GM12878 (cell line): Measurements from ENCODE around the gene HOOK2. TPM values are rescaled to one million over a fixed set of nuclear protein-coding genes. Genes with fewer than 3 reads are reported as not detected.

Experiments used
- ATF7 ChIP-seq: fragments of 450-650 bp; IDR thresholded peaks from 2 replicates; pipeline ENCODE4 v1.6.1; 2016; ENCODE audit warnings: low read depth, mild to moderate bottlenecking
- BACH1 ChIP-seq: fragments of 450-650 bp; IDR thresholded peaks from 2 replicates; pipeline ENCODE4 v1.6.1; 2017; ENCODE audit warnings: mild to moderate bottlenecking, borderline replicate concordance
- BHLHE40 ChIP-seq, 2 experiments: fragments of 450-650 bp in 1 of 2; IDR thresholded peaks; 2 replicates each; pipeline ENCODE4 v1.6.1; 2011 to 2017; ENCODE audit warnings: low read depth in 2 of 2, borderline replicate concordance in 1 of 2, improper control_type of control experiment in 1 of 2, low read length in 1 of 2, mild to moderate bottlenecking in 1 of 2
- CBX5 ChIP-seq: sonication (generic); IDR thresholded peaks from 2 replicates; pipeline ENCODE4 v1.6.1; 2016; ENCODE audit warnings: low read depth, moderate library complexity, mild to moderate bottlenecking, inconsistent platforms
- E2F4 ChIP-seq: IDR thresholded peaks from 2 replicates; pipeline ENCODE4 v1.6.1; 2012; ENCODE audit warnings: low read depth, low read length, improper control_type of control experiment
- EED ChIP-seq: sonication (generic); IDR thresholded peaks from 2 replicates; pipeline ENCODE4 v1.6.1; 2016; ENCODE audit warnings: antibody characterized with exemption, low read depth
- EGR1 ChIP-seq, 2 experiments: IDR thresholded peaks; 1 replicate in 1 of 2; 2 replicates in 1 of 2; pipeline ENCODE4 v1.6.1; 2011 to 2012; ENCODE audit warnings: low read depth in 2 of 2, low read length in 2 of 2, borderline replicate concordance in 1 of 2, mild to moderate bottlenecking in 1 of 2, moderate library complexity in 1 of 2
- FOXK2 ChIP-seq: fragments of 450-650 bp; IDR thresholded peaks from 2 replicates; pipeline ENCODE4 v1.6.1; 2017; ENCODE audit warnings: mild to moderate bottlenecking, moderate library complexity
- HCFC1 ChIP-seq: fragments of 150-350 bp; IDR thresholded peaks from 2 replicates; pipeline ENCODE4 v1.6.1; 2014; ENCODE audit warnings: low read length
- KLF5 ChIP-seq: fragments of 450-650 bp; IDR thresholded peaks from 2 replicates; pipeline ENCODE4 v1.6.1; 2014; ENCODE audit warnings: mild to moderate bottlenecking; ENCODE audit not compliant: partially characterized antibody
- LARP7 ChIP-seq: fragments of 450-650 bp; IDR thresholded peaks from 2 replicates; pipeline ENCODE4 v1.6.1; 2017; ENCODE audit warnings: mild to moderate bottlenecking
- MAX ChIP-seq: IDR thresholded peaks from 2 replicates; pipeline ENCODE4 v1.6.1; 2012; ENCODE audit warnings: low read depth, low read length, improper control_type of control experiment
- MEF2A ChIP-seq: IDR thresholded peaks from 2 replicates; pipeline ENCODE4 v1.6.1; 2011; ENCODE audit warnings: low read depth, mild to moderate bottlenecking, low read length, moderate library complexity; ENCODE audit not compliant: insufficient read depth
- NFYB ChIP-seq: IDR thresholded peaks from 2 replicates; pipeline ENCODE4 v1.6.1; 2011; ENCODE audit warnings: low read depth, mild to moderate bottlenecking, low read length, improper control_type of control experiment, moderate library complexity; ENCODE audit not compliant: insufficient read depth
- NR2C1 ChIP-seq: fragments of 450-650 bp; IDR thresholded peaks from 2 replicates; pipeline ENCODE4 v1.6.1; 2017; ENCODE audit warnings: antibody characterized with exemption, mild to moderate bottlenecking, moderate library complexity
- POLR2AphosphoS5 ChIP-seq: IDR thresholded peaks from 2 replicates; pipeline ENCODE4 v1.6.1; 2011; ENCODE audit warnings: mild to moderate bottlenecking, low read length, inconsistent platforms
- SMARCA5 ChIP-seq: fragments of 450-650 bp; IDR thresholded peaks from 2 replicates; pipeline ENCODE4 v1.6.1; 2017; ENCODE audit warnings: mild to moderate bottlenecking
- SP1 ChIP-seq: IDR thresholded peaks from one replicate; pipeline ENCODE4 v1.6.1; 2011; ENCODE audit warnings: low read depth, low read length
- ZBTB4 ChIP-seq: fragments of 450-650 bp; formaldehyde crosslinking; IDR thresholded peaks from 2 replicates; pipeline ENCODE4 v1.4.0; 2022; ENCODE audit warnings: mild to moderate bottlenecking, moderate library complexity
- polyA plus RNA-seq, 11 experiments: library from polyadenylated mRNA; depleted of rRNA in 4 of 11; unstranded in 6 of 11; stranded (reverse) in 5 of 11; fragments of >200 nt; fragmentation: Nextera tagmentation in 4 of 11; fragmentation: Illumina TruSeq in 1 of 11; extraction: Ambion mirVana in 4 of 11; extraction: Trizol in 1 of 11; gene quantifications; 1 replicate in 1 of 11; 2 replicates in 10 of 11; pipeline versions ENCODE4 v1.2.1 to v1.2.3, GENCODE V29; 2011 to 2016; ENCODE audit warnings: inconsistent platforms in 2 of 11, missing spikeins in 2 of 11, low read depth in 1 of 11
- total RNA-seq, 4 experiments: library from RNA; depleted of rRNA in 3 of 4; stranded (reverse); fragments of >200 nt in 3 of 4; fragmentation: Illumina TruSeq in 1 of 4; extraction: Trizol in 1 of 4; gene quantifications; 2 replicates each; pipeline versions ENCODE4 v1.2.1 to v1.2.3, GENCODE V29; 2013 to 2021
- TF ChIP-seq, protein P1 (sequence below): fragments of 450-650 bp; IDR thresholded peaks from 2 replicates; pipeline ENCODE4 v1.6.1; 2018; ENCODE audit warnings: mild to moderate bottlenecking, low read depth, moderate library complexity; ENCODE audit not compliant: partially characterized antibody
- TF ChIP-seq, protein P2 (sequence below): fragments of 450-650 bp; IDR thresholded peaks from 2 replicates; pipeline ENCODE4 v1.6.1; 2016; ENCODE audit warnings: mild to moderate bottlenecking

Gene HOOK2
- total and polyA plus RNA-seq, 10 of the 15 experiments (the other 5 are each of a cell fraction or from before 2014, with no cell fraction given) = 1.5 to 9.6 (median 6.2) TPM

DNA sequence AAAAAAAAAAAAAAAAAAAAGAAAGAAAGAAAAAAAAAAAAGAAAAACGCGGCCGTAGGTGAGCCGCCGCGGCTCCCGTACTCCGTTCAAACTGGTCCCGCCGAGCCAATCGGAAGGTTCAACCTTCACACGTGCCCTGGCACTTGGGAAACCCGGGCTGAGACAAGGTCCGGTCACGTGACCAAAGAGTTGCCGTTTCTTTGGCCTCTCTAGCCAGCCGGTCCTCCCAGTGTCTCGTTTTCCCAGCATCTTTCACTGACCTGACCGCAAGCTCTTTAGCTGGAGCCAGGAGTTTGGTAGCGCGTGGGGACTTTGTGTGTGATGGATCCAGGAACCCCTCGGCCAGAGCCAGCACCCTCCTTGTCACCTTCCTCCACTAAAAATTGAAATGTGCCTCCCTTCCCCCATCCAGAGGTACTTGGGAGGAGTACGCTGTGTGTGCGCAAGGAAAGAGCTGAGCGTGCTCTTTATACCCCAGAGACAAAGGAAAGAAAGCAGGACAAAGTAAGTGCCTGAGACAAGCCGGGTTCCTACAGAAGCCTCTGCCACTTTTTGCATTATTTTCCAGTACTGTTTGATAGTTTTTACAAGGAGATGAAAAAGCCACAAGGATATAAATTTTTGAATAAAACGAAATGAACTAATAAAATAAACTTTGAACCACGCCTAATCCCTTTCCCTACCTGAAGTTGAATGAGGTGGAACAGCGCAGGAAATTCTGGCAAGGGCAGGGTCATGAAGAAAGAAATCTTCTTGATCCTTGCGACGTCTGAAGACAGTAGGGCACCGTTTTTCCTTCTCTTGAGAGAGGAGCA lies 52.6 kb downstream of the HOOK2 start (continued):
- TF ChIP-seq MAX (peak; percentile 93), E2F4 (peak; percentile 52), KLF5 (no peak), CBX5 (no peak), ATF7 (peak; percentile 70; the same call in 1 of the 2 replicates), SP1 (peak; percentile 66), ZBTB4 (CRISPR knock-in tag) (peak; percentile 95), NR2C1 (peak; percentile 64), EED (no peak), NFYB (peak; percentile 86), BACH1 (peak; percentile 4; the same call in 1 of the 2 replicates), POLR2AphosphoS5 (no peak), FOXK2 (peak; percentile 66), MEF2A (0 out of 2 replicates have a peak, but pooled peaks have one; percentile 10), BHLHE40 (IDR thresholded peaks at IDR 0.05; ENCODE audit: borderline replicate concordance in 1 of 2, low read depth in 2 of 2, low read length in 1 of 2) (peak; percentile 97 to 100), SMARCA5 (no peak), EGR1 (IDR thresholded peaks at IDR 0.05; ENCODE audit: borderline replicate concordance in 1 of 2, low read depth in 2 of 2, low read length in 2 of 2) (no peak), LARP7 (peak; percentile 13; the same call in 1 of the 2 replicates), HCFC1 (peak; percentile 73)
- TF ChIP-seq, protein P1, sequence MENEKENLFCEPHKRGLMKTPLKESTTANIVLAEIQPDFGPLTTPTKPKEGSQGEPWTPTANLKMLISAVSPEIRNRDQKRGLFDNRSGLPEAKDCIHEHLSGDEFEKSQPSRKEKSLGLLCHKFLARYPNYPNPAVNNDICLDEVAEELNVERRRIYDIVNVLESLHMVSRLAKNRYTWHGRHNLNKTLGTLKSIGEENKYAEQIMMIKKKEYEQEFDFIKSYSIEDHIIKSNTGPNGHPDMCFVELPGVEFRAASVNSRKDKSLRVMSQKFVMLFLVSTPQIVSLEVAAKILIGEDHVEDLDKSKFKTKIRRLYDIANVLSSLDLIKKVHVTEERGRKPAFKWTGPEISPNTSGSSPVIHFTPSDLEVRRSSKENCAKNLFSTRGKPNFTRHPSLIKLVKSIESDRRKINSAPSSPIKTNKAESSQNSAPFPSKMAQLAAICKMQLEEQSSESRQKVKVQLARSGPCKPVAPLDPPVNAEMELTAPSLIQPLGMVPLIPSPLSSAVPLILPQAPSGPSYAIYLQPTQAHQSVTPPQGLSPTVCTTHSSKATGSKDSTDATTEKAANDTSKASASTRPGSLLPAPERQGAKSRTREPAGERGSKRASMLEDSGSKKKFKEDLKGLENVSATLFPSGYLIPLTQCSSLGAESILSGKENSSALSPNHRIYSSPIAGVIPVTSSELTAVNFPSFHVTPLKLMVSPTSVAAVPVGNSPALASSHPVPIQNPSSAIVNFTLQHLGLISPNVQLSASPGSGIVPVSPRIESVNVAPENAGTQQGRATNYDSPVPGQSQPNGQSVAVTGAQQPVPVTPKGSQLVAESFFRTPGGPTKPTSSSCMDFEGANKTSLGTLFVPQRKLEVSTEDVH = peak; percentile 56
- TF ChIP-seq, protein P2, sequence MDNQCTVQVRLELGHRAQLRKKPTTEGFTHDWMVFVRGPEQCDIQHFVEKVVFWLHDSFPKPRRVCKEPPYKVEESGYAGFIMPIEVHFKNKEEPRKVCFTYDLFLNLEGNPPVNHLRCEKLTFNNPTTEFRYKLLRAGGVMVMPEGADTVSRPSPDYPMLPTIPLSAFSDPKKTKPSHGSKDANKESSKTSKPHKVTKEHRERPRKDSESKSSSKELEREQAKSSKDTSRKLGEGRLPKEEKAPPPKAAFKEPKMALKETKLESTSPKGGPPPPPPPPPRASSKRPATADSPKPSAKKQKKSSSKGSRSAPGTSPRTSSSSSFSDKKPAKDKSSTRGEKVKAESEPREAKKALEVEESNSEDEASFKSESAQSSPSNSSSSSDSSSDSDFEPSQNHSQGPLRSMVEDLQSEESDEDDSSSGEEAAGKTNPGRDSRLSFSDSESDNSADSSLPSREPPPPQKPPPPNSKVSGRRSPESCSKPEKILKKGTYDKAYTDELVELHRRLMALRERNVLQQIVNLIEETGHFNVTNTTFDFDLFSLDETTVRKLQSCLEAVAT = peak; percentile 80; the same call in 1 of the 2 replicates
